SK-N-SH (cell line): Measurements from ENCODE around the gene PDZD2.

Experiments
- EP300 ChIP-seq, 2 experiments: IDR thresholded peaks; 2 replicates each; pipeline versions ENCODE4 v1.4.0 to v1.6.1; 2012; ENCODE audit warnings: borderline replicate concordance in 1 of 2, low read depth in 1 of 2, low read length in 1 of 2
- GABPA ChIP-seq: IDR thresholded peaks from 2 replicates; pipeline ENCODE4 v1.4.0; 2012; ENCODE audit warnings: low read depth, mild to moderate bottlenecking
- MXI1 ChIP-seq: IDR thresholded peaks from 2 replicates; pipeline ENCODE4 v1.6.1; 2012; ENCODE audit warnings: mild to moderate bottlenecking, low read depth, low read length, improper control_type of control experiment
- NFIC ChIP-seq: IDR thresholded peaks from 2 replicates; pipeline ENCODE4 v1.4.0; 2012; ENCODE audit warnings: borderline replicate concordance
- NRF1 ChIP-seq: IDR thresholded peaks from 2 replicates; pipeline ENCODE4 v1.6.1; 2012; ENCODE audit warnings: low read depth, mild to moderate bottlenecking, low read length
- POLR2AphosphoS5 ChIP-seq: IDR thresholded peaks from 2 replicates; pipeline ENCODE4 v1.6.1; 2012; ENCODE audit warnings: low read depth, low read length
- RCOR1 ChIP-seq: fragments of 150-350 bp; IDR thresholded peaks from 2 replicates; pipeline ENCODE4 v1.6.1; 2017; ENCODE audit warnings: antibody characterized with exemption, low read length
- RFX5 ChIP-seq: IDR thresholded peaks from 2 replicates; pipeline ENCODE4 v1.6.1; 2012; ENCODE audit warnings: mild to moderate bottlenecking, improper control_type of control experiment, low read length
- TAF1 ChIP-seq: IDR thresholded peaks from 2 replicates; pipeline ENCODE4 v1.6.1; 2012; ENCODE audit warnings: low read depth, mild to moderate bottlenecking, low read length, moderate library complexity, borderline replicate concordance
- TF ChIP-seq, protein P1 (sequence below): IDR thresholded peaks from 2 replicates; pipeline ENCODE4 v1.6.1; 2012; ENCODE audit warnings: mild to moderate bottlenecking, low read depth, low read length, moderate library complexity
- TF ChIP-seq, protein P2 (sequence below): fragments of 200-600 bp; sonication (generic); IDR thresholded peaks from 2 replicates; pipeline ENCODE4 v1.6.1; 2017; ENCODE audit warnings: antibody characterized with exemption, mild to moderate bottlenecking, moderate library complexity
- TF ChIP-seq, protein P3 (sequence below): IDR thresholded peaks from 2 replicates; pipeline ENCODE4 v1.4.0; 2012; ENCODE audit warnings: low read depth, borderline replicate concordance
- TF ChIP-seq, protein P4 (sequence below): fragments of 150-350 bp; IDR thresholded peaks from 2 replicates; pipeline ENCODE4 v1.6.1; 2017; ENCODE audit warnings: antibody characterized with exemption, low read length, low read depth, borderline replicate concordance

DNA sequence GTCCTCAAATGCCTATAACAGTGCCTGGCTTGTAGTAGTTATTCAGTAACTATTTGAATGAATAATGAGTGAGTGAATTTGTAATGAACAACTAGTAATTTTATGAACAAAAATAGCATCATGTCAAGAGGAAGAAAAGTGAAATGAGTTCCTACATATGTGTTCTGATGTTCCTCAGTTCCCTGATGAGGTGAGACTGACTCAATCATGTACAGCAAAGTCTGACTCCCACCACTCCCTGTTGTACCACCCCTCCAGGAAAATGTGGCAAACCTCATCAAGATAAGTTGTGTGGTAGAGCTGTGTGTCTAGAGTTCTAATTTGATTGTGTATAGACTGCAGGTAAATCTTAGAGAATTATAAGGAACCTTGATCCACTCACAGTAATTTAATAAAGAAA lies 333.6 kb downstream of the PDZD2 start:
- TF ChIP-seq, protein P1, sequence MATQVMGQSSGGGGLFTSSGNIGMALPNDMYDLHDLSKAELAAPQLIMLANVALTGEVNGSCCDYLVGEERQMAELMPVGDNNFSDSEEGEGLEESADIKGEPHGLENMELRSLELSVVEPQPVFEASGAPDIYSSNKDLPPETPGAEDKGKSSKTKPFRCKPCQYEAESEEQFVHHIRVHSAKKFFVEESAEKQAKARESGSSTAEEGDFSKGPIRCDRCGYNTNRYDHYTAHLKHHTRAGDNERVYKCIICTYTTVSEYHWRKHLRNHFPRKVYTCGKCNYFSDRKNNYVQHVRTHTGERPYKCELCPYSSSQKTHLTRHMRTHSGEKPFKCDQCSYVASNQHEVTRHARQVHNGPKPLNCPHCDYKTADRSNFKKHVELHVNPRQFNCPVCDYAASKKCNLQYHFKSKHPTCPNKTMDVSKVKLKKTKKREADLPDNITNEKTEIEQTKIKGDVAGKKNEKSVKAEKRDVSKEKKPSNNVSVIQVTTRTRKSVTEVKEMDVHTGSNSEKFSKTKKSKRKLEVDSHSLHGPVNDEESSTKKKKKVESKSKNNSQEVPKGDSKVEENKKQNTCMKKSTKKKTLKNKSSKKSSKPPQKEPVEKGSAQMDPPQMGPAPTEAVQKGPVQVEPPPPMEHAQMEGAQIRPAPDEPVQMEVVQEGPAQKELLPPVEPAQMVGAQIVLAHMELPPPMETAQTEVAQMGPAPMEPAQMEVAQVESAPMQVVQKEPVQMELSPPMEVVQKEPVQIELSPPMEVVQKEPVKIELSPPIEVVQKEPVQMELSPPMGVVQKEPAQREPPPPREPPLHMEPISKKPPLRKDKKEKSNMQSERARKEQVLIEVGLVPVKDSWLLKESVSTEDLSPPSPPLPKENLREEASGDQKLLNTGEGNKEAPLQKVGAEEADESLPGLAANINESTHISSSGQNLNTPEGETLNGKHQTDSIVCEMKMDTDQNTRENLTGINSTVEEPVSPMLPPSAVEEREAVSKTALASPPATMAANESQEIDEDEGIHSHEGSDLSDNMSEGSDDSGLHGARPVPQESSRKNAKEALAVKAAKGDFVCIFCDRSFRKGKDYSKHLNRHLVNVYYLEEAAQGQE: no peak
- TF ChIP-seq GABPA (no peak), NFIC (no peak), MXI1 (no peak), RCOR1 (no peak), TAF1 (no peak), NRF1 (no peak), POLR2AphosphoS5 (no peak), EP300 (IDR thresholded peaks at IDR 0.05; ENCODE audit: borderline replicate concordance in 1 of 2, low read depth in 1 of 2, low read length in 1 of 2) (no peak), RFX5 (no peak)
- TF ChIP-seq, protein P2, sequence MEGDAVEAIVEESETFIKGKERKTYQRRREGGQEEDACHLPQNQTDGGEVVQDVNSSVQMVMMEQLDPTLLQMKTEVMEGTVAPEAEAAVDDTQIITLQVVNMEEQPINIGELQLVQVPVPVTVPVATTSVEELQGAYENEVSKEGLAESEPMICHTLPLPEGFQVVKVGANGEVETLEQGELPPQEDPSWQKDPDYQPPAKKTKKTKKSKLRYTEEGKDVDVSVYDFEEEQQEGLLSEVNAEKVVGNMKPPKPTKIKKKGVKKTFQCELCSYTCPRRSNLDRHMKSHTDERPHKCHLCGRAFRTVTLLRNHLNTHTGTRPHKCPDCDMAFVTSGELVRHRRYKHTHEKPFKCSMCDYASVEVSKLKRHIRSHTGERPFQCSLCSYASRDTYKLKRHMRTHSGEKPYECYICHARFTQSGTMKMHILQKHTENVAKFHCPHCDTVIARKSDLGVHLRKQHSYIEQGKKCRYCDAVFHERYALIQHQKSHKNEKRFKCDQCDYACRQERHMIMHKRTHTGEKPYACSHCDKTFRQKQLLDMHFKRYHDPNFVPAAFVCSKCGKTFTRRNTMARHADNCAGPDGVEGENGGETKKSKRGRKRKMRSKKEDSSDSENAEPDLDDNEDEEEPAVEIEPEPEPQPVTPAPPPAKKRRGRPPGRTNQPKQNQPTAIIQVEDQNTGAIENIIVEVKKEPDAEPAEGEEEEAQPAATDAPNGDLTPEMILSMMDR: no peak
- TF ChIP-seq, protein P3, sequence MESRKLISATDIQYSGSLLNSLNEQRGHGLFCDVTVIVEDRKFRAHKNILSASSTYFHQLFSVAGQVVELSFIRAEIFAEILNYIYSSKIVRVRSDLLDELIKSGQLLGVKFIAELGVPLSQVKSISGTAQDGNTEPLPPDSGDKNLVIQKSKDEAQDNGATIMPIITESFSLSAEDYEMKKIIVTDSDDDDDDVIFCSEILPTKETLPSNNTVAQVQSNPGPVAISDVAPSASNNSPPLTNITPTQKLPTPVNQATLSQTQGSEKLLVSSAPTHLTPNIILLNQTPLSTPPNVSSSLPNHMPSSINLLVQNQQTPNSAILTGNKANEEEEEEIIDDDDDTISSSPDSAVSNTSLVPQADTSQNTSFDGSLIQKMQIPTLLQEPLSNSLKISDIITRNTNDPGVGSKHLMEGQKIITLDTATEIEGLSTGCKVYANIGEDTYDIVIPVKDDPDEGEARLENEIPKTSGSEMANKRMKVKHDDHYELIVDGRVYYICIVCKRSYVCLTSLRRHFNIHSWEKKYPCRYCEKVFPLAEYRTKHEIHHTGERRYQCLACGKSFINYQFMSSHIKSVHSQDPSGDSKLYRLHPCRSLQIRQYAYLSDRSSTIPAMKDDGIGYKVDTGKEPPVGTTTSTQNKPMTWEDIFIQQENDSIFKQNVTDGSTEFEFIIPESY: no peak
- TF ChIP-seq, protein P4, sequence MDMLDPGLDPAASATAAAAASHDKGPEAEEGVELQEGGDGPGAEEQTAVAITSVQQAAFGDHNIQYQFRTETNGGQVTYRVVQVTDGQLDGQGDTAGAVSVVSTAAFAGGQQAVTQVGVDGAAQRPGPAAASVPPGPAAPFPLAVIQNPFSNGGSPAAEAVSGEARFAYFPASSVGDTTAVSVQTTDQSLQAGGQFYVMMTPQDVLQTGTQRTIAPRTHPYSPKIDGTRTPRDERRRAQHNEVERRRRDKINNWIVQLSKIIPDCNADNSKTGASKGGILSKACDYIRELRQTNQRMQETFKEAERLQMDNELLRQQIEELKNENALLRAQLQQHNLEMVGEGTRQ: no peak
